GM23338 (cell line): ENCODE measurements around the gene DNAH11. TPM values are rescaled to one million over a fixed set of nuclear protein-coding genes. Genes with fewer than 3 reads are reported as not detected.

Experiments used
- ATAC-seq: fragments of 200-7000 bp; cut with Tn5 transposase; 3 replicates; pipeline ENCODE4 v1.9.1; 2020
- DNase-seq: peaks from one replicate; pipeline ENCODE4 v3.0.0-alpha.2; 2015; ENCODE audit warnings: low spot score
- H2AFZ ChIP-seq: fragments of 200-600 bp; sonication (generic); 2 replicates; pipeline ENCODE4 v1.8.0; 2016; ENCODE audit warnings: antibody characterized with exemption, mild to moderate bottlenecking, moderate library complexity
- H3F3A ChIP-seq: fragments of 200-600 bp; sonication (generic); replicated peaks from 2 replicates; pipeline ENCODE4 v1.8.0; 2017; ENCODE audit warnings: antibody characterized with exemption, mixed run types, low read depth
- H3K27ac ChIP-seq: fragments of 200-600 bp; sonication (generic); 2 replicates; pipeline ENCODE4 v1.6.1; 2016; ENCODE audit warnings: low read depth
- H3K27me3 ChIP-seq: fragments of 200-600 bp; sonication (generic); 2 replicates; pipeline ENCODE4 v1.8.0; 2016; ENCODE audit warnings: mild to moderate bottlenecking, mixed run types, moderate library complexity; ENCODE audit not compliant: insufficient read depth
- H3K36me3 ChIP-seq: fragments of 200-600 bp; sonication (generic); 2 replicates; pipeline ENCODE4 v1.8.0; 2016; ENCODE audit warnings: mild to moderate bottlenecking; ENCODE audit not compliant: insufficient read depth
- H3K4me1 ChIP-seq: fragments of 200-600 bp; sonication (generic); 2 replicates; pipeline ENCODE4 v1.8.0; 2016; ENCODE audit warnings: mild to moderate bottlenecking, moderate library complexity; ENCODE audit not compliant: insufficient read depth
- H3K4me2 ChIP-seq: fragments of 200-600 bp; sonication (generic); 2 replicates; pipeline ENCODE4 v1.7.1; 2017; ENCODE audit warnings: mixed run types
- H3K4me3 ChIP-seq: fragments of 200-600 bp; sonication (generic); 2 replicates; pipeline ENCODE4 v1.6.1; 2016; ENCODE audit warnings: mixed run types
- H3K79me2 ChIP-seq: fragments of 200-600 bp; sonication (generic); replicated peaks from 2 replicates; pipeline ENCODE4 v1.8.0; 2017; ENCODE audit warnings: mild to moderate bottlenecking; ENCODE audit not compliant: insufficient read depth
- H3K9me2 ChIP-seq: fragments of 200-600 bp; sonication (generic); 2 replicates; pipeline ENCODE4 v1.8.0; 2017; ENCODE audit not compliant: insufficient read depth
- H4K20me1 ChIP-seq: fragments of 200-600 bp; sonication (generic); replicated peaks from 2 replicates; pipeline ENCODE4 v1.8.0; 2017; ENCODE audit warnings: mild to moderate bottlenecking; ENCODE audit not compliant: insufficient read depth
- H3K27ac Mint-ChIP-seq: 2 replicates; pipeline ENCODE4 v1.8.0; 2020; ENCODE audit warnings: inconsistent platforms, mild to moderate bottlenecking, moderate library complexity, mixed read lengths
- H3K27me3 Mint-ChIP-seq: 3 replicates; pipeline ENCODE4 v1.8.0; 2022; ENCODE audit warnings: low read depth, mild to moderate bottlenecking, moderate library complexity, mixed read lengths, inconsistent platforms; ENCODE audit not compliant: insufficient read depth, poor library complexity
- H3K36me3 Mint-ChIP-seq: 3 replicates; pipeline ENCODE4 v1.8.0; 2021; ENCODE audit warnings: low read depth, mild to moderate bottlenecking, inconsistent platforms, moderate library complexity, mixed read lengths
- H3K4me1 Mint-ChIP-seq: 3 replicates; pipeline ENCODE4 v1.8.0; 2020; ENCODE audit warnings: mild to moderate bottlenecking, inconsistent platforms, mixed read lengths
- H3K4me3 Mint-ChIP-seq: 3 replicates; pipeline ENCODE4 v1.8.0; 2021; ENCODE audit warnings: moderate library complexity, mild to moderate bottlenecking, inconsistent platforms, mixed read lengths
- H3K9me3 Mint-ChIP-seq: 3 replicates; pipeline ENCODE4 v1.8.0; 2020; ENCODE audit warnings: moderate library complexity, mild to moderate bottlenecking, inconsistent platforms, mixed read lengths
- CREB1 ChIP-seq: fragments of 250-450 bp; sonication (Bioruptor Pico); IDR thresholded peaks from 2 replicates; pipeline ENCODE4 v1.5.0; 2020; ENCODE audit warnings: low read depth, mild to moderate bottlenecking, moderate library complexity
- EZH2 ChIP-seq: fragments of 200-600 bp; sonication (generic); IDR thresholded peaks from one replicate; pipeline ENCODE4 v1.8.0; 2017; ENCODE audit warnings: antibody characterized with exemption, mild to moderate bottlenecking, low read depth; ENCODE audit not compliant: unreplicated experiment
- EZH2phosphoT487 ChIP-seq: fragments of 200-600 bp; sonication (generic); IDR thresholded peaks from one replicate; pipeline ENCODE4 v1.8.1; 2018; ENCODE audit warnings: antibody characterized with exemption; ENCODE audit not compliant: unreplicated experiment
- JUNB ChIP-seq: IDR thresholded peaks from one replicate; pipeline ENCODE4 v1.6.1; 2016; ENCODE audit warnings: antibody characterized with exemption; ENCODE audit not compliant: unreplicated experiment
- NANOG ChIP-seq: IDR thresholded peaks from 2 replicates; pipeline ENCODE4 v1.6.1; 2016; ENCODE audit warnings: antibody characterized with exemption, borderline replicate concordance
- STAT1 ChIP-seq: IDR thresholded peaks from one replicate; pipeline ENCODE4 v1.6.1; 2016; ENCODE audit warnings: antibody characterized with exemption; ENCODE audit not compliant: unreplicated experiment
- ZNF331 ChIP-seq: fragments of 250-450 bp; sonication (Bioruptor Pico); IDR thresholded peaks from 2 replicates; pipeline ENCODE4 v1.5.0; 2020; ENCODE audit warnings: low read depth, mild to moderate bottlenecking, moderate library complexity
- polyA plus RNA-seq: library from polyadenylated mRNA; unstranded; fragments of >200 nt; fragmentation: Nextera tagmentation; extraction: Ambion mirVana; gene quantifications from 2 replicates; pipeline ENCODE4 v1.2.1, GENCODE V29; 2016
- total RNA-seq: library from RNA; depleted of rRNA; stranded (reverse); fragments of >200 nt; shearing (Covaris generic); gene quantifications from 2 replicates; pipeline ENCODE4 v1.2.3, GENCODE V29; 2014
- TF ChIP-seq, protein P1 (sequence below): fragments of 250-450 bp; sonication (Bioruptor Pico); IDR thresholded peaks from 2 replicates; pipeline ENCODE4 v1.5.0; 2020; ENCODE audit warnings: mild to moderate bottlenecking, moderate library complexity
- TF ChIP-seq, protein P2 (sequence below), 2 experiments: fragments of 200-600 bp in 1 of 2; sonication (generic) in 1 of 2; conservative IDR thresholded peaks; 2 replicates each; pipeline versions ENCODE4 v1.5.1 to v1.6.1; 2016 to 2017; ENCODE audit warnings: antibody characterized with exemption in 2 of 2, low read depth in 2 of 2, mild to moderate bottlenecking in 2 of 2, moderate library complexity in 1 of 2
- TF ChIP-seq, protein P3 (sequence below): IDR thresholded peaks from one replicate; pipeline ENCODE4 v1.6.1; 2018; ENCODE audit warnings: antibody characterized with exemption; ENCODE audit not compliant: unreplicated experiment

The DNAH11 gene
- total and polyA plus RNA-seq, 2 experiments from 2014 or later, result 9.3 TPM

DNA sequence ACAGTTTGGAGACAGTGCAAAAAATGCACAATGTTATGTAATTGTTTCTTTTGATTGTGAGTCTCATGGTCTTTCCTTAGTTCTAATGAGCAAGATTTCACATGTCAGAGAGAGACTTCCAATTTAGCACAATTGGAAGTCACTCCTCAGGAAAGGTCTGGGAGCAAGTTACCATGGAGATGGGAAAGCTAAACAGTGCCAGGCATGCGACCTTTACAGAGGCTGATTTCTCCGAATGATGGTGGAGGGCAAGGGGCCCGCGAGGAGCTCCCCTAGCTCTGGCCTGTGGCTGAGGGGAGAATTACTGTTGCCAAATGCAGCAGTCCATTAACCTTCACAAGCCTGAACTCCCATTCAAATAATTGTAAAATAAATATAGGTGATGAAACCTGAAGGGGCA lies 343.6 kb downstream of the DNAH11 start (continued):
- TF ChIP-seq, protein P1, sequence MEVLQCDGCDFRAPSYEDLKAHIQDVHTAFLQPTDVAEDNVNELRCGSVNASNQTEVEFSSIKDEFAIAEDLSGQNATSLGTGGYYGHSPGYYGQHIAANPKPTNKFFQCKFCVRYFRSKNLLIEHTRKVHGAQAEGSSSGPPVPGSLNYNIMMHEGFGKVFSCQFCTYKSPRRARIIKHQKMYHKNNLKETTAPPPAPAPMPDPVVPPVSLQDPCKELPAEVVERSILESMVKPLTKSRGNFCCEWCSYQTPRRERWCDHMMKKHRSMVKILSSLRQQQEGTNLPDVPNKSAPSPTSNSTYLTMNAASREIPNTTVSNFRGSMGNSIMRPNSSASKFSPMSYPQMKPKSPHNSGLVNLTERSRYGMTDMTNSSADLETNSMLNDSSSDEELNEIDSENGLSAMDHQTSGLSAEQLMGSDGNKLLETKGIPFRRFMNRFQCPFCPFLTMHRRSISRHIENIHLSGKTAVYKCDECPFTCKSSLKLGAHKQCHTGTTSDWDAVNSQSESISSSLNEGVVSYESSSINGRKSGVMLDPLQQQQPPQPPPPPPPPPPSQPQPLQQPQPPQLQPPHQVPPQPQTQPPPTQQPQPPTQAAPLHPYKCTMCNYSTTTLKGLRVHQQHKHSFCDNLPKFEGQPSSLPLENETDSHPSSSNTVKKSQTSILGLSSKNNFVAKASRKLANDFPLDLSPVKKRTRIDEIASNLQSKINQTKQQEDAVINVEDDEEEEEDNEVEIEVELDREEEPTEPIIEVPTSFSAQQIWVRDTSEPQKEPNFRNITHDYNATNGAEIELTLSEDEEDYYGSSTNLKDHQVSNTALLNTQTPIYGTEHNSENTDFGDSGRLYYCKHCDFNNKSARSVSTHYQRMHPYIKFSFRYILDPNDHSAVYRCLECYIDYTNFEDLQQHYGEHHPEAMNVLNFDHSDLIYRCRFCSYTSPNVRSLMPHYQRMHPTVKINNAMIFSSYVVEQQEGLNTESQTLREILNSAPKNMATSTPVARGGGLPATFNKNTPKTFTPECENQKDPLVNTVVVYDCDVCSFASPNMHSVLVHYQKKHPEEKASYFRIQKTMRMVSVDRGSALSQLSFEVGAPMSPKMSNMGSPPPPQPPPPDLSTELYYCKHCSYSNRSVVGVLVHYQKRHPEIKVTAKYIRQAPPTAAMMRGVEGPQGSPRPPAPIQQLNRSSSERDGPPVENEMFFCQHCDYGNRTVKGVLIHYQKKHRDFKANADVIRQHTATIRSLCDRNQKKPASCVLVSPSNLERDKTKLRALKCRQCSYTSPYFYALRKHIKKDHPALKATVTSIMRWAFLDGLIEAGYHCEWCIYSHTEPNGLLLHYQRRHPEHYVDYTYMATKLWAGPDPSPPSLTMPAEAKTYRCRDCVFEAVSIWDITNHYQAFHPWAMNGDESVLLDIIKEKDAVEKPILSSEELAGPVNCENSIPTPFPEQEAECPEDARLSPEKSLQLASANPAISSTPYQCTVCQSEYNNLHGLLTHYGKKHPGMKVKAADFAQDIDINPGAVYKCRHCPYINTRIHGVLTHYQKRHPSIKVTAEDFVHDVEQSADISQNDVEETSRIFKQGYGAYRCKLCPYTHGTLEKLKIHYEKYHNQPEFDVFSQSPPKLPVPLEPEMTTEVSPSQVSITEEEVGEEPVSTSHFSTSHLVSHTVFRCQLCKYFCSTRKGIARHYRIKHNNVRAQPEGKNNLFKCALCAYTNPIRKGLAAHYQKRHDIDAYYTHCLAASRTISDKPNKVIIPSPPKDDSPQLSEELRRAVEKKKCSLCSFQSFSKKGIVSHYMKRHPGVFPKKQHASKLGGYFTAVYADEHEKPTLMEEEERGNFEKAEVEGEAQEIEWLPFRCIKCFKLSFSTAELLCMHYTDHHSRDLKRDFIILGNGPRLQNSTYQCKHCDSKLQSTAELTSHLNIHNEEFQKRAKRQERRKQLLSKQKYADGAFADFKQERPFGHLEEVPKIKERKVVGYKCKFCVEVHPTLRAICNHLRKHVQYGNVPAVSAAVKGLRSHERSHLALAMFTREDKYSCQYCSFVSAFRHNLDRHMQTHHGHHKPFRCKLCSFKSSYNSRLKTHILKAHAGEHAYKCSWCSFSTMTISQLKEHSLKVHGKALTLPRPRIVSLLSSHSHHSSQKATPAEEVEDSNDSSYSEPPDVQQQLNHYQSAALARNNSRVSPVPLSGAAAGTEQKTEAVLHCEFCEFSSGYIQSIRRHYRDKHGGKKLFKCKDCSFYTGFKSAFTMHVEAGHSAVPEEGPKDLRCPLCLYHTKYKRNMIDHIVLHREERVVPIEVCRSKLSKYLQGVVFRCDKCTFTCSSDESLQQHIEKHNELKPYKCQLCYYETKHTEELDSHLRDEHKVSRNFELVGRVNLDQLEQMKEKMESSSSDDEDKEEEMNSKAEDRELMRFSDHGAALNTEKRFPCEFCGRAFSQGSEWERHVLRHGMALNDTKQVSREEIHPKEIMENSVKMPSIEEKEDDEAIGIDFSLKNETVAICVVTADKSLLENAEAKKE (CRISPR knock-in tag), result no peak
- TF ChIP-seq JUNB (no peak), NANOG (no peak), EZH2 (no peak), EZH2phosphoT487 (no peak), ZNF331 (no peak), STAT1 (no peak), CREB1 (CRISPR knock-in tag) (no peak)
- TF ChIP-seq, protein P2, sequence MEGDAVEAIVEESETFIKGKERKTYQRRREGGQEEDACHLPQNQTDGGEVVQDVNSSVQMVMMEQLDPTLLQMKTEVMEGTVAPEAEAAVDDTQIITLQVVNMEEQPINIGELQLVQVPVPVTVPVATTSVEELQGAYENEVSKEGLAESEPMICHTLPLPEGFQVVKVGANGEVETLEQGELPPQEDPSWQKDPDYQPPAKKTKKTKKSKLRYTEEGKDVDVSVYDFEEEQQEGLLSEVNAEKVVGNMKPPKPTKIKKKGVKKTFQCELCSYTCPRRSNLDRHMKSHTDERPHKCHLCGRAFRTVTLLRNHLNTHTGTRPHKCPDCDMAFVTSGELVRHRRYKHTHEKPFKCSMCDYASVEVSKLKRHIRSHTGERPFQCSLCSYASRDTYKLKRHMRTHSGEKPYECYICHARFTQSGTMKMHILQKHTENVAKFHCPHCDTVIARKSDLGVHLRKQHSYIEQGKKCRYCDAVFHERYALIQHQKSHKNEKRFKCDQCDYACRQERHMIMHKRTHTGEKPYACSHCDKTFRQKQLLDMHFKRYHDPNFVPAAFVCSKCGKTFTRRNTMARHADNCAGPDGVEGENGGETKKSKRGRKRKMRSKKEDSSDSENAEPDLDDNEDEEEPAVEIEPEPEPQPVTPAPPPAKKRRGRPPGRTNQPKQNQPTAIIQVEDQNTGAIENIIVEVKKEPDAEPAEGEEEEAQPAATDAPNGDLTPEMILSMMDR (conservative IDR thresholded peaks at IDR 0.05; ENCODE audit: low read depth in 2 of 2), result no peak

DNA sequence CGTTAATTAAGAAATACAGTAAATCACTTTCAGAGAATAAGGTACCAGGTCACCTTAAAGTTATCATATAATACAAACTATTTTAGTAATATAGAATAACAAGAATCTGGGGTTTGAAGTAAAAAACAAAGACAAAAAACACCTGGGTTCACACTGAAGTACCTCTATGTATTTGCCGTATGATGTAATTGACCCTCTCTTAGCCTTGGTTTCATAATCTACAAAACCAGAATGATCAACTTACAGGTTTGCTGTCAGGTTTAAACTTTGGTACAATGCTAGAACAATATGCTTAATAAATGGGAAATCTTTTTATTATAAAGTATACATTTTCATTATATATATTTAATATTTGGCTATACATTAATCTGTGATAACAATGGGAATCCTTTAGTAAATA lies 344.5 kb downstream of the DNAH11 start:
- Mint-ChIP-seq H3K36me3 (no peaks in the 10 kb centered on the region), H3K9me3 (no peaks in the 10 kb centered on the region), H3K4me1 (peaks cover 13% of the 10 kb centered on the region), H3K27me3 (peaks cover 3% of the 10 kb centered on the region), H3K4me3 (no peak overlapping the region), H3K27ac (no peak overlapping the region)
- peaks cover 10% of the 10 kb centered on the region; the same call in 1 of the 2 replicates for H3K4me1 ChIP-seq
- no peak overlapping the region for H3K4me2 ChIP-seq
- ATAC-seq (no peak), DNase-seq (no peak)
- no peak overlapping the region for H3K27ac ChIP-seq
- no peaks in the 10 kb centered on the region for H3F3A ChIP-seq
- H3K27me3 ChIP-seq, result no peaks in the 10 kb centered on the region
- no peaks in the 10 kb centered on the region for H3K9me2 ChIP-seq
- no peak overlapping the region for H3K4me3 ChIP-seq
- H4K20me1 ChIP-seq, result no peaks in the 10 kb centered on the region
- no peaks in the 10 kb centered on the region for H3K36me3 ChIP-seq
- no peak overlapping the region for H2AFZ ChIP-seq
- no peaks in the 10 kb centered on the region for H3K79me2 ChIP-seq
- TF ChIP-seq JUNB (no peak), ZNF331 (no peak), EZH2phosphoT487 (no peak), STAT1 (no peak), EZH2 (no peak)
- TF ChIP-seq, protein P2 (conservative IDR thresholded peaks at IDR 0.05; ENCODE audit: low read depth in 2 of 2), result no peak
- TF ChIP-seq, protein P3, sequence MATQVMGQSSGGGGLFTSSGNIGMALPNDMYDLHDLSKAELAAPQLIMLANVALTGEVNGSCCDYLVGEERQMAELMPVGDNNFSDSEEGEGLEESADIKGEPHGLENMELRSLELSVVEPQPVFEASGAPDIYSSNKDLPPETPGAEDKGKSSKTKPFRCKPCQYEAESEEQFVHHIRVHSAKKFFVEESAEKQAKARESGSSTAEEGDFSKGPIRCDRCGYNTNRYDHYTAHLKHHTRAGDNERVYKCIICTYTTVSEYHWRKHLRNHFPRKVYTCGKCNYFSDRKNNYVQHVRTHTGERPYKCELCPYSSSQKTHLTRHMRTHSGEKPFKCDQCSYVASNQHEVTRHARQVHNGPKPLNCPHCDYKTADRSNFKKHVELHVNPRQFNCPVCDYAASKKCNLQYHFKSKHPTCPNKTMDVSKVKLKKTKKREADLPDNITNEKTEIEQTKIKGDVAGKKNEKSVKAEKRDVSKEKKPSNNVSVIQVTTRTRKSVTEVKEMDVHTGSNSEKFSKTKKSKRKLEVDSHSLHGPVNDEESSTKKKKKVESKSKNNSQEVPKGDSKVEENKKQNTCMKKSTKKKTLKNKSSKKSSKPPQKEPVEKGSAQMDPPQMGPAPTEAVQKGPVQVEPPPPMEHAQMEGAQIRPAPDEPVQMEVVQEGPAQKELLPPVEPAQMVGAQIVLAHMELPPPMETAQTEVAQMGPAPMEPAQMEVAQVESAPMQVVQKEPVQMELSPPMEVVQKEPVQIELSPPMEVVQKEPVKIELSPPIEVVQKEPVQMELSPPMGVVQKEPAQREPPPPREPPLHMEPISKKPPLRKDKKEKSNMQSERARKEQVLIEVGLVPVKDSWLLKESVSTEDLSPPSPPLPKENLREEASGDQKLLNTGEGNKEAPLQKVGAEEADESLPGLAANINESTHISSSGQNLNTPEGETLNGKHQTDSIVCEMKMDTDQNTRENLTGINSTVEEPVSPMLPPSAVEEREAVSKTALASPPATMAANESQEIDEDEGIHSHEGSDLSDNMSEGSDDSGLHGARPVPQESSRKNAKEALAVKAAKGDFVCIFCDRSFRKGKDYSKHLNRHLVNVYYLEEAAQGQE, result no peak
